HEK293T (cell line): ENCODE data around the gene ENAH.

Experiments used
- L3MBTL2 ChIP-seq: fragments of 450-650 bp; conservative IDR thresholded peaks from 2 replicates; pipeline ENCODE4 v1.6.1; 2016; ENCODE audit warnings: mild to moderate bottlenecking
- NFRKB ChIP-seq: fragments of 450-650 bp; IDR thresholded peaks from 2 replicates; pipeline ENCODE4 v1.6.1; 2016; ENCODE audit warnings: mild to moderate bottlenecking, moderate library complexity
- SUZ12 ChIP-seq: fragments of 450-650 bp; IDR thresholded peaks from 2 replicates; pipeline ENCODE4 v1.6.1; 2016; ENCODE audit warnings: mild to moderate bottlenecking

DNA sequence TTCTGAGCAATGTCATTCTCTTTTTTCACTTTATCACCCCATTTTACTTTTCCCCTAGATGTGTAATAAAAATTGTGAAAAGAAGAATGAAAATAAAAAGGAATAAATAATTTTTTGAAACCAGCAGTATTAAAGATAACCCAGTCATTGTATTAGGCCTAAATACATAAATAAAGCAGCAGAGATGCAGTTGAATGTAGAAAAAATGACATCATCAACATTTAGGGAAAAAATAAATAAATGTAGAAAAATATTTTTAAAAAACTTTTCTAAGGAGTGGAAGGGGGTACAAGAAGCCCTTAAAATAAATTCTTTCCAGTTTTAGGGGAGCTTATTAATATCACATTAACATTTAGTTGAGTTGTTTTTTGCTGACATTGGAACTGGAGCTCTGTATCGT lies 15.3 kb upstream of the ENAH start:
- TF ChIP-seq L3MBTL2 = no peak
- TF ChIP-seq SUZ12 = no peak
- TF ChIP-seq NFRKB = no peak
